Embryonic facial prominence (tissue), 1 donor: ENCODE results near the gene PRICKLE1.

Experiments used
- DNase-seq: peaks from one replicate; pipeline ENCODE4 v3.0.0-alpha.2; 2016; ENCODE audit errors: extremely low spot score

The PRICKLE1 gene

GRCh38 chr12:42450248-42450647, 139.3 kb downstream of the PRICKLE1 start:
- DNase-seq: no peak

- no peak for DNase-seq
These were observed 140.7 kb downstream of the PRICKLE1 start for GRCh38 chr12:42448841-42449240.

- DNase-seq: no peak
These were observed 142.2 kb downstream of the PRICKLE1 start for GRCh38 chr12:42447371-42447786.

- DNase-seq: no peak
These were observed 142.8 kb downstream of the PRICKLE1 start for GRCh38 chr12:42446761-42447160.

- no peak for DNase-seq
These were observed 143.7 kb downstream of the PRICKLE1 start for GRCh38 chr12:42445891-42446290.

GRCh38 chr12:42444192-42444943, 145.2 kb downstream of the PRICKLE1 start:
- DNase-seq: no peak

GRCh38 chr12:42442888-42443287, 146.7 kb downstream of the PRICKLE1 start:
- no peak for DNase-seq

GRCh38 chr12:42442311-42442759, 147.2 kb downstream of the PRICKLE1 start:
- DNase-seq: no peak

GRCh38 chr12:42440608-42441007, 148.9 kb downstream of the PRICKLE1 start:
- no peak for DNase-seq

GRCh38 chr12:42432517-42433140, 156.9 kb downstream of the PRICKLE1 start:
- DNase-seq: no peak

- no peak for DNase-seq
These were observed 160.7 kb downstream of the PRICKLE1 start for GRCh38 chr12:42428850-42429249.

- DNase-seq: no peak
These were observed 162.8 kb downstream of the PRICKLE1 start for GRCh38 chr12:42426746-42427145.

- DNase-seq: no peak
These were observed 166.8 kb downstream of the PRICKLE1 start for GRCh38 chr12:42422785-42423184.

- no peak for DNase-seq
These were observed 167.4 kb downstream of the PRICKLE1 start for GRCh38 chr12:42421844-42422779.

- DNase-seq: no peak
These were observed 169.2 kb downstream of the PRICKLE1 start for GRCh38 chr12:42420395-42420794.

- no peak for DNase-seq
These were observed 179.2 kb downstream of the PRICKLE1 start for GRCh38 chr12:42410340-42410739.

- DNase-seq: no peak
These were observed 180.1 kb downstream of the PRICKLE1 start for GRCh38 chr12:42409471-42409870.

- DNase-seq: no peak
These were observed 182.2 kb downstream of the PRICKLE1 start for GRCh38 chr12:42407306-42407705.
